ENCODE results near the gene HTD2. TPM values are rescaled to one million over a fixed set of nuclear protein-coding genes. Genes with fewer than 3 reads are reported as not detected.
"Not testable (repeated sequence)": the region's sequence is repeated elsewhere in the genome, so short reads cannot be mapped to it uniquely, and the experiment has no call there.

Gene HTD2
- total and polyA plus RNA-seq, 9 donors: 7.3 to 12.0 (median 9.2) TPM

- Histone ChIP-seq H3K27me3 (no peaks in the 10 kb centered on the region), H3K36me3 (no peaks in the 10 kb centered on the region), H3K9me3 (no peaks in the 10 kb centered on the region), H3K4me3 (no peak overlapping the region), H3K4me1 (ENCODE audit: insufficient read depth) (no peaks in the 10 kb centered on the region), H3K27ac (no peak overlapping the region)
- WGBS, 3 donors: 94 to 97% (median 95%) methylated on average over 2 of the region's 2 CpGs
- TF ChIP-seq EP300 (IDR thresholded peaks at IDR 0.05) (no peak), POLR2A (IDR thresholded peaks at IDR 0.05) (no peak)
- TF ChIP-seq, protein P1, sequence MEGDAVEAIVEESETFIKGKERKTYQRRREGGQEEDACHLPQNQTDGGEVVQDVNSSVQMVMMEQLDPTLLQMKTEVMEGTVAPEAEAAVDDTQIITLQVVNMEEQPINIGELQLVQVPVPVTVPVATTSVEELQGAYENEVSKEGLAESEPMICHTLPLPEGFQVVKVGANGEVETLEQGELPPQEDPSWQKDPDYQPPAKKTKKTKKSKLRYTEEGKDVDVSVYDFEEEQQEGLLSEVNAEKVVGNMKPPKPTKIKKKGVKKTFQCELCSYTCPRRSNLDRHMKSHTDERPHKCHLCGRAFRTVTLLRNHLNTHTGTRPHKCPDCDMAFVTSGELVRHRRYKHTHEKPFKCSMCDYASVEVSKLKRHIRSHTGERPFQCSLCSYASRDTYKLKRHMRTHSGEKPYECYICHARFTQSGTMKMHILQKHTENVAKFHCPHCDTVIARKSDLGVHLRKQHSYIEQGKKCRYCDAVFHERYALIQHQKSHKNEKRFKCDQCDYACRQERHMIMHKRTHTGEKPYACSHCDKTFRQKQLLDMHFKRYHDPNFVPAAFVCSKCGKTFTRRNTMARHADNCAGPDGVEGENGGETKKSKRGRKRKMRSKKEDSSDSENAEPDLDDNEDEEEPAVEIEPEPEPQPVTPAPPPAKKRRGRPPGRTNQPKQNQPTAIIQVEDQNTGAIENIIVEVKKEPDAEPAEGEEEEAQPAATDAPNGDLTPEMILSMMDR (IDR thresholded peaks at IDR 0.05): no peak
- DNase-seq: no peak
- intact Hi-C loops (cut with DNase I): no loop called here
Measured at GRCh38 chr3:58270485-58270884, 35.8 kb upstream of the HTD2 start.

- H3K36me3 ChIP-seq: no peaks in the 10 kb centered on the region
Measured at GRCh38 chr3:58271901-58272501, 34.3 kb upstream of the HTD2 start.

DNA sequence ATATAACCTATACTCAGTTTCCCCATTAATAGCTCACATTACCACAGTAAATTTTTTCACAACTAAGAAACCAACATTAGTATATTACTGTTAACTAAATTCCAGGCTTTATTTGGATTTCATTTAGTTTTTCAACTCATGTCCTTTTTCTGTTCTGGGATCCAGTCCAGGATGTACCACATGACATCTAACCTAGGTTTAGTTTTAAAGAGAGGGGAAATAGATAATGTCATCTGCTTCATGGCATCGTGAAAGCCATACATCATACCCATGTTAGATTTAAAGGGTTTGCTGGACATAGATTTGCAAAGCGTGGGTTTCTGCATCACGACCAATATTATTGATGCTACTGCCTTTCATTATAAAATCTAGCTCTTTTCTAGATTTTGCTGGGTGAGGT, 33.4 kb upstream of the HTD2 start:
- no peaks in the 10 kb centered on the region for H3K27me3 ChIP-seq
- no peak overlapping the region for H3K4me3 ChIP-seq
- H3K27ac ChIP-seq: no peak overlapping the region
- no peaks in the 10 kb centered on the region for H3K9me3 ChIP-seq
- no peak for DNase-seq
- no peak for TF ChIP-seq POLR2A (IDR thresholded peaks at IDR 0.05)
- TF ChIP-seq EP300 (IDR thresholded peaks at IDR 0.05): no peak
- TF ChIP-seq, protein P1 (IDR thresholded peaks at IDR 0.05): no peak
- H3K4me1 ChIP-seq (ENCODE audit: insufficient read depth): no peaks in the 10 kb centered on the region
- H3K36me3 ChIP-seq: no peaks in the 10 kb centered on the region
- intact Hi-C loops (cut with DNase I): no loop called here
- 65 to 73% (median 69%) methylated on average over 3 of the region's 3 CpGs for WGBS, 3 donors

More at GRCh38 chr3:58271901-58272501, 34.3 kb upstream of the HTD2 start:
- 74 to 79% (median 76%) methylated on average over 7 of the region's 7 CpGs for WGBS, 3 donors
- TF ChIP-seq, protein P1 (IDR thresholded peaks at IDR 0.05): no peak
- no peak for TF ChIP-seq EP300 (IDR thresholded peaks at IDR 0.05)
- TF ChIP-seq POLR2A (IDR thresholded peaks at IDR 0.05): no peak
- H3K4me1 ChIP-seq (ENCODE audit: insufficient read depth): no peaks in the 10 kb centered on the region
- intact Hi-C loops (cut with DNase I): no loop called here
- no peak for DNase-seq
- no peaks in the 10 kb centered on the region for H3K27me3 ChIP-seq
- no peak overlapping the region for H3K27ac ChIP-seq
- H3K9me3 ChIP-seq: no peaks in the 10 kb centered on the region
- no peak overlapping the region for H3K4me3 ChIP-seq

DNA sequence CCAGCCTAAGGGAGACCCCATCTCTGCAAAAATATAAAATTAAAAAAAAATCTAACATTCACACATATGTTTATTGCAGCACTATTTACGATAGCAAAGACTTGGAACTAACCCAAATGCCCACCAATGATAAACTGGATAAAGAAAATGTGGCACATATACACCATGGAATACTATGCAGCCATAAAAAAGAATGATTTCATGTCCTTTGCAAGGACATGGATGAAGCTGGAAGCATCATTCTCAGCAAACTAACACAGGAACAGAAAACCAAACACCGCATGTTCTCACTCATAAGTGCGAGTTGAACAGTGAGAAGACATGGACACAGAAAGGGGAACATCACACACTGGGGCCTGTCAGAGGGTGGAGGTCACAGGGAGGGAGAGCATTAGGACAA, 33.0 kb upstream of the HTD2 start:
- H3K27ac ChIP-seq; H3K4me3 ChIP-seq; H3K9me3 ChIP-seq; DNase-seq; H3K27me3 ChIP-seq; intact Hi-C loops (cut with DNase I); H3K4me1 ChIP-seq (ENCODE audit: insufficient read depth); H3K36me3 ChIP-seq: not testable (repeated sequence)
- WGBS, 3 donors: 93 to 99% (median 95%) methylated on average over 3 of the region's 3 CpGs

GRCh38 chr3:58274027-58274614, 32.2 kb upstream of the HTD2 start:
- Histone ChIP-seq H3K36me3 (no peaks in the 10 kb centered on the region), H3K4me1 (ENCODE audit: insufficient read depth) (no peaks in the 10 kb centered on the region), H3K9me3 (no peaks in the 10 kb centered on the region), H3K27me3 (no peaks in the 10 kb centered on the region), H3K4me3 (no peak overlapping the region), H3K27ac (no peak overlapping the region)
- no peak for TF ChIP-seq POLR2A (IDR thresholded peaks at IDR 0.05)
- TF ChIP-seq, protein P1 (IDR thresholded peaks at IDR 0.05): no peak
- TF ChIP-seq EP300 (IDR thresholded peaks at IDR 0.05): no peak
- WGBS, 3 donors: 61 to 73% (median 67%) methylated on average over 3 of the region's 3 CpGs
- intact Hi-C loops (cut with DNase I): no loop called here
- DNase-seq: no peak
